KOPT-K1 (cell line): ENCODE data around the gene ATP7A.

ENCODE experiments used
- H3K27ac ChIP-seq: fragments of 200-600 bp; sonication (generic); 2 replicates; pipeline ENCODE4 v1.5.1; 2016; ENCODE audit warnings: antibody characterized with exemption, mild to moderate bottlenecking, low read depth, low read length; ENCODE audit not compliant: poor library complexity, severe bottlenecking
- H3K36me3 ChIP-seq: fragments of 200-600 bp; sonication (generic); 2 replicates; pipeline ENCODE4 v1.5.1; 2017; ENCODE audit warnings: antibody characterized with exemption, mild to moderate bottlenecking, low read length, moderate library complexity; ENCODE audit not compliant: insufficient read depth
- H3K9me3 ChIP-seq: fragments of 200-600 bp; sonication (generic); 2 replicates; pipeline ENCODE4 v1.5.1; 2017; ENCODE audit warnings: antibody characterized with exemption, low read length, mild to moderate bottlenecking; ENCODE audit not compliant: insufficient read depth, poor library complexity, severe bottlenecking

Gene ATP7A

GRCh38 chrX:77962068-77962902, 51.8 kb downstream of the ATP7A start:
- no peaks in the 10 kb centered on the region for H3K36me3 ChIP-seq
- peak overlapping the region; percentile 57 for H3K27ac ChIP-seq
- H3K9me3 ChIP-seq = no peaks in the 10 kb centered on the region

GRCh38 chrX:77966361-77966760, 55.9 kb downstream of the ATP7A start:
- Histone ChIP-seq H3K27ac (no peak overlapping the region), H3K9me3 (no peaks in the 10 kb centered on the region), H3K36me3 (no peaks in the 10 kb centered on the region)

GRCh38 chrX:77967631-77968030, 57.1 kb downstream of the ATP7A start:
- Histone ChIP-seq H3K9me3 (no peaks in the 10 kb centered on the region), H3K27ac (no peak overlapping the region), H3K36me3 (no peaks in the 10 kb centered on the region)

GRCh38 chrX:77969538-77969937, 59.0 kb downstream of the ATP7A start, which contains the start of gene PGAM4:
Gene PGAM4 (minus strand): TSS chrX:77969638. CDS start chrX:77969638, 0 bp downstream.
- Histone ChIP-seq H3K9me3 (no peaks in the 10 kb centered on the region), H3K27ac (no peak within 1 kb of the TSS), H3K36me3 (no peaks in the 10 kb centered on the region)

- Histone ChIP-seq H3K36me3 (no peaks in the 10 kb centered on the region), H3K27ac (no peak overlapping the region), H3K9me3 (no peaks in the 10 kb centered on the region)
Measured at GRCh38 chrX:77975755-77976154, 65.3 kb downstream of the ATP7A start.

- Histone ChIP-seq H3K27ac (no peak overlapping the region), H3K9me3 (no peaks in the 10 kb centered on the region), H3K36me3 (no peaks in the 10 kb centered on the region)
Measured at GRCh38 chrX:77977095-77977494, 66.6 kb downstream of the ATP7A start.

- Histone ChIP-seq H3K36me3 (no peaks in the 10 kb centered on the region), H3K27ac (no peak overlapping the region), H3K9me3 (no peaks in the 10 kb centered on the region)
Measured at GRCh38 chrX:77977518-77977917, 67.0 kb downstream of the ATP7A start.

GRCh38 chrX:77979870-77980269, 69.4 kb downstream of the ATP7A start:
- Histone ChIP-seq H3K36me3 (no peaks in the 10 kb centered on the region), H3K9me3 (no peaks in the 10 kb centered on the region), H3K27ac (no peak overlapping the region)

- no peaks in the 10 kb centered on the region for H3K36me3 ChIP-seq
Measured at GRCh38 chrX:78011846-78012245, 101.4 kb downstream of the ATP7A start.

GRCh38 chrX:78019586-78020483, 109.3 kb downstream of the ATP7A start:
- H3K9me3 ChIP-seq = no peaks in the 10 kb centered on the region
- no peaks in the 10 kb centered on the region for H3K36me3 ChIP-seq
- H3K27ac ChIP-seq = no peak overlapping the region

More at GRCh38 chrX:78011846-78012245, 101.4 kb downstream of the ATP7A start:
- no peaks in the 10 kb centered on the region for H3K9me3 ChIP-seq
- H3K27ac ChIP-seq = no peak overlapping the region

- H3K9me3 ChIP-seq = no peaks in the 10 kb centered on the region
- no peak overlapping the region for H3K27ac ChIP-seq
- no peaks in the 10 kb centered on the region for H3K36me3 ChIP-seq
Measured at GRCh38 chrX:78024349-78025059, 114.0 kb downstream of the ATP7A start.

- no peaks in the 10 kb centered on the region for H3K9me3 ChIP-seq
- no peaks in the 10 kb centered on the region for H3K36me3 ChIP-seq
Measured at GRCh38 chrX:78027798-78028197, 117.3 kb downstream of the ATP7A start.

GRCh38 chrX:78029663-78030062, 119.2 kb downstream of the ATP7A start:
- H3K36me3 ChIP-seq = no peaks in the 10 kb centered on the region
- H3K9me3 ChIP-seq = no peaks in the 10 kb centered on the region
- no peak overlapping the region for H3K27ac ChIP-seq

More at GRCh38 chrX:78027798-78028197, 117.3 kb downstream of the ATP7A start:
- no peak overlapping the region for H3K27ac ChIP-seq

- Histone ChIP-seq H3K36me3 (no peaks in the 10 kb centered on the region), H3K27ac (no peak overlapping the region), H3K9me3 (no peaks in the 10 kb centered on the region)
Measured at GRCh38 chrX:78035061-78035460, 124.6 kb downstream of the ATP7A start.

- Histone ChIP-seq H3K9me3 (no peaks in the 10 kb centered on the region), H3K27ac (no peak overlapping the region), H3K36me3 (no peaks in the 10 kb centered on the region)
Measured at GRCh38 chrX:78037881-78038280, 127.4 kb downstream of the ATP7A start.
